ENCODE results near the gene RUNDC3A.
"Not testable (repeated sequence)": the region's sequence is repeated elsewhere in the genome, so short reads cannot be mapped to it uniquely, and the experiment has no call there.

DNA sequence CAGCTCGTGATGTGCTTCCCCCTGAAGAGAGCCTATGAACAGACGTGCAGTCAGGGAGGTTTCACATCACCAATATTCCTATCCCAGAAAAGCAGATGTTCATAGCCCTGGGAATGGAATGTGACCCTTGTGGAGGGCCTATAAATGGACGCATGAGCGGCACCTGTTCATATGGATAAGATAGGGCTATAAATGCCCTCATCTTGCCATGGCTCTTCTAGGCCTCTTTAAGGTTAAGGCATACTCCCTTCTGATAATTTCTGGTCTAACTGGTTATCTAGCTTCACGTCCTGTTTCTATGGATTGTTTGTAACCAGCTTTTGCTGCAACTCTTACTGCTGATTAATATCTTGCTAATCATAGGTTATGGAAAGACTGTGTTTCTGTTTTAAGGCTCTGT is 32.2 kb downstream of the RUNDC3A start:
- TF ChIP-seq, protein P1, sequence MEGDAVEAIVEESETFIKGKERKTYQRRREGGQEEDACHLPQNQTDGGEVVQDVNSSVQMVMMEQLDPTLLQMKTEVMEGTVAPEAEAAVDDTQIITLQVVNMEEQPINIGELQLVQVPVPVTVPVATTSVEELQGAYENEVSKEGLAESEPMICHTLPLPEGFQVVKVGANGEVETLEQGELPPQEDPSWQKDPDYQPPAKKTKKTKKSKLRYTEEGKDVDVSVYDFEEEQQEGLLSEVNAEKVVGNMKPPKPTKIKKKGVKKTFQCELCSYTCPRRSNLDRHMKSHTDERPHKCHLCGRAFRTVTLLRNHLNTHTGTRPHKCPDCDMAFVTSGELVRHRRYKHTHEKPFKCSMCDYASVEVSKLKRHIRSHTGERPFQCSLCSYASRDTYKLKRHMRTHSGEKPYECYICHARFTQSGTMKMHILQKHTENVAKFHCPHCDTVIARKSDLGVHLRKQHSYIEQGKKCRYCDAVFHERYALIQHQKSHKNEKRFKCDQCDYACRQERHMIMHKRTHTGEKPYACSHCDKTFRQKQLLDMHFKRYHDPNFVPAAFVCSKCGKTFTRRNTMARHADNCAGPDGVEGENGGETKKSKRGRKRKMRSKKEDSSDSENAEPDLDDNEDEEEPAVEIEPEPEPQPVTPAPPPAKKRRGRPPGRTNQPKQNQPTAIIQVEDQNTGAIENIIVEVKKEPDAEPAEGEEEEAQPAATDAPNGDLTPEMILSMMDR (IDR thresholded peaks at IDR 0.05; ENCODE audit: borderline replicate concordance, extremely low read depth, low read length, poor library complexity, severe bottlenecking) = not testable (repeated sequence)
- TF ChIP-seq EZH2 (IDR thresholded peaks at IDR 0.05; ENCODE audit: borderline replicate concordance, low read depth, low read length, severe bottlenecking) = not testable (repeated sequence)
